Ovary (tissue), 3 donors: Measurements from ENCODE around the gene NCDN.
"Not testable (repeated sequence)": the region's sequence is repeated elsewhere in the genome, so short reads cannot be mapped to it uniquely, and the experiment has no call there.

Source experiments
- CTCF ChIP-seq, 3 donors: fragments of 450-650 bp in 2 of 3; fragments of 200-600 bp in 1 of 3; IDR thresholded peaks; one replicate each; pipeline versions ENCODE4 v1.5.1 to v1.8.0; 2016 to 2022; ENCODE audit warnings: antibody characterized with exemption in 3 of 3, mild to moderate bottlenecking in 1 of 3
- EP300 ChIP-seq: sonication (generic); formaldehyde crosslinking; IDR thresholded peaks from one replicate; pipeline ENCODE4 v1.6.1; 2017; ENCODE audit warnings: antibody characterized with exemption
- POLR2A ChIP-seq: fragments of 450-650 bp; IDR thresholded peaks from one replicate; pipeline ENCODE4 v1.6.1; 2017; ENCODE audit warnings: antibody characterized with exemption, mild to moderate bottlenecking, moderate library complexity
- donor health status: DM: no; HTN: no; CAD: no.

DNA sequence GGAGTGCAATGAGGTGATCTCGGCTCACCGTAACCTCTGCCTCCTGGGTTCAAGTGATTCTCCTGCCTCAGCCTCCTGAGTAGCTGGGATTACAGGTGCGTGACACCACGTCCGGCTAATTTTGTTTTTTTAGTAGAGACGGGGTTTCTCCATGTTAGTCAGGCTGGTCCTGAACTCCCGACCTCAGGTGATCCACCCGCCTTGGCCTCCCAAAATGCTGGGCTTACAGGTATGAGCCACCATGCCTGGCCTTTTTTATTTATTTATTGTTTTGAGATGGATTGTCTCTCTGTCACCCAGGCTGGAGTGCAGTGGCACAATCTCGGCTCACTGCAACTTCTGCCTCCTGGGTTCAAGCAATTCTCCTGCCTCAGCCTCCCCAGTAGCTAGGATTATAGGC, 24.0 kb downstream of the NCDN start:
- TF ChIP-seq CTCF (IDR thresholded peaks at IDR 0.05); POLR2A; EP300: not testable (repeated sequence)
